MM.1S (cell line): Measurements from ENCODE around the gene DRC7.

Source experiments
- DNase-seq: peaks from one replicate; pipeline ENCODE4 v3.0.0-alpha.2; 2015
- H2AFZ ChIP-seq: fragments of 300-600 bp; sonication (generic); 2 replicates; pipeline ENCODE4 v1.6.0; 2016; ENCODE audit warnings: antibody characterized with exemption, low read length
- H3F3A ChIP-seq: fragments of 300-600 bp; sonication (generic); 2 replicates; pipeline ENCODE4 v1.6.1; 2016; ENCODE audit warnings: mild to moderate bottlenecking, antibody characterized with exemption, low read length, moderate library complexity, mixed read lengths; ENCODE audit not compliant: insufficient read depth
- H3K27ac ChIP-seq: fragments of 300-600 bp; sonication (generic); 2 replicates; pipeline ENCODE4 v1.5.1; 2016; ENCODE audit warnings: mild to moderate bottlenecking, low read length
- H3K27me3 ChIP-seq: fragments of 300-600 bp; sonication (generic); replicated peaks from 2 replicates; pipeline ENCODE4 v1.6.0; 2016; ENCODE audit warnings: low read length; ENCODE audit not compliant: insufficient read depth
- H3K36me3 ChIP-seq: fragments of 300-600 bp; sonication (generic); replicated peaks from 2 replicates; pipeline ENCODE4 v1.6.1; 2016; ENCODE audit warnings: mild to moderate bottlenecking, low read length, mixed read lengths; ENCODE audit not compliant: insufficient read depth
- H3K4me1 ChIP-seq: fragments of 300-600 bp; sonication (generic); 2 replicates; pipeline ENCODE4 v1.6.1; 2016; ENCODE audit warnings: low read length, mixed read lengths
- H3K4me2 ChIP-seq: fragments of 300-600 bp; sonication (generic); 2 replicates; pipeline ENCODE4 v1.6.0; 2016; ENCODE audit warnings: low read depth, low read length
- H3K4me3 ChIP-seq: fragments of 300-600 bp; sonication (generic); 2 replicates; pipeline ENCODE4 v1.5.1; 2016; ENCODE audit warnings: low read length, mixed read lengths
- H3K79me2 ChIP-seq: fragments of 300-600 bp; sonication (generic); 2 replicates; pipeline ENCODE4 v1.6.1; 2016; ENCODE audit warnings: mixed run types, low read length, mixed read lengths
- H3K9ac ChIP-seq: fragments of 300-600 bp; sonication (generic); 2 replicates; pipeline ENCODE4 v1.6.1; 2016; ENCODE audit warnings: low read length, mixed read lengths
- H3K9me2 ChIP-seq: fragments of 300-600 bp; sonication (generic); replicated peaks from 2 replicates; pipeline ENCODE4 v1.6.1; 2016; ENCODE audit warnings: mild to moderate bottlenecking, low read length, mixed read lengths; ENCODE audit not compliant: insufficient read depth
- H3K9me3 ChIP-seq: fragments of 300-600 bp; sonication (generic); replicated peaks from 2 replicates; pipeline ENCODE4 v1.6.1; 2016; ENCODE audit warnings: mild to moderate bottlenecking, low read length, mixed read lengths; ENCODE audit not compliant: insufficient read depth
- H4K20me1 ChIP-seq: fragments of 300-600 bp; sonication (generic); 2 replicates; pipeline ENCODE4 v1.6.1; 2016; ENCODE audit warnings: mild to moderate bottlenecking, low read length, moderate library complexity, mixed read lengths; ENCODE audit not compliant: insufficient read depth
- EZH2 ChIP-seq: fragments of 300-600 bp; sonication (generic); optimal IDR thresholded peaks from 2 replicates; pipeline ENCODE3; 2017; ENCODE audit warnings: low read depth, mild to moderate bottlenecking, antibody characterized with exemption, low read length, mixed read lengths
- EZH2phosphoT487 ChIP-seq: fragments of 300-600 bp; sonication (generic); IDR thresholded peaks from 2 replicates; pipeline ENCODE4 v1.6.1; 2018; ENCODE audit warnings: antibody characterized with exemption, low read length
- TF ChIP-seq, protein P1 (sequence below): fragments of 300-600 bp; sonication (generic); IDR thresholded peaks from 2 replicates; pipeline ENCODE4 v1.5.1; 2016; ENCODE audit warnings: antibody characterized with exemption, low read length, mixed read lengths

The DRC7 gene

GRCh38 chr16:57759541-57760356 is 65.1 kb downstream of the DRC7 start:
- Histone ChIP-seq H3K27me3 (no peaks in the 10 kb centered on the region), H3F3A (no peaks in the 10 kb centered on the region), H3K79me2 (no peaks in the 10 kb centered on the region), H2AFZ (no peak overlapping the region), H3K27ac (no peak overlapping the region), H3K36me3 (no peaks in the 10 kb centered on the region), H3K9me3 (no peaks in the 10 kb centered on the region), H3K4me2 (no peak overlapping the region), H3K9ac (no peak overlapping the region), H3K4me3 (no peak overlapping the region), H4K20me1 (no peaks in the 10 kb centered on the region), H3K9me2 (no peaks in the 10 kb centered on the region), H3K4me1 (no peaks in the 10 kb centered on the region)
- DNase-seq, result no peak
- TF ChIP-seq EZH2phosphoT487 (no peak), EZH2 (no peak)
- TF ChIP-seq, protein P1, sequence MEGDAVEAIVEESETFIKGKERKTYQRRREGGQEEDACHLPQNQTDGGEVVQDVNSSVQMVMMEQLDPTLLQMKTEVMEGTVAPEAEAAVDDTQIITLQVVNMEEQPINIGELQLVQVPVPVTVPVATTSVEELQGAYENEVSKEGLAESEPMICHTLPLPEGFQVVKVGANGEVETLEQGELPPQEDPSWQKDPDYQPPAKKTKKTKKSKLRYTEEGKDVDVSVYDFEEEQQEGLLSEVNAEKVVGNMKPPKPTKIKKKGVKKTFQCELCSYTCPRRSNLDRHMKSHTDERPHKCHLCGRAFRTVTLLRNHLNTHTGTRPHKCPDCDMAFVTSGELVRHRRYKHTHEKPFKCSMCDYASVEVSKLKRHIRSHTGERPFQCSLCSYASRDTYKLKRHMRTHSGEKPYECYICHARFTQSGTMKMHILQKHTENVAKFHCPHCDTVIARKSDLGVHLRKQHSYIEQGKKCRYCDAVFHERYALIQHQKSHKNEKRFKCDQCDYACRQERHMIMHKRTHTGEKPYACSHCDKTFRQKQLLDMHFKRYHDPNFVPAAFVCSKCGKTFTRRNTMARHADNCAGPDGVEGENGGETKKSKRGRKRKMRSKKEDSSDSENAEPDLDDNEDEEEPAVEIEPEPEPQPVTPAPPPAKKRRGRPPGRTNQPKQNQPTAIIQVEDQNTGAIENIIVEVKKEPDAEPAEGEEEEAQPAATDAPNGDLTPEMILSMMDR, result no peak

- no peaks in the 10 kb centered on the region for H3K79me2 ChIP-seq
- H3K27ac ChIP-seq, result no peak overlapping the region
- no peaks in the 10 kb centered on the region for H4K20me1 ChIP-seq
- no peaks in the 10 kb centered on the region for H3K9me2 ChIP-seq
- H3K4me1 ChIP-seq, result no peaks in the 10 kb centered on the region
- H2AFZ ChIP-seq, result no peak overlapping the region
- H3K9me3 ChIP-seq, result no peaks in the 10 kb centered on the region
- no peaks in the 10 kb centered on the region for H3K36me3 ChIP-seq
- TF ChIP-seq, protein P1, result no peak
- TF ChIP-seq EZH2phosphoT487 (no peak), EZH2 (no peak)
- H3K27me3 ChIP-seq, result no peaks in the 10 kb centered on the region
- H3K9ac ChIP-seq, result no peak overlapping the region
- no peak for DNase-seq
- H3F3A ChIP-seq, result no peaks in the 10 kb centered on the region
- H3K4me3 ChIP-seq, result no peak overlapping the region
- no peak overlapping the region for H3K4me2 ChIP-seq
These were observed 66.0 kb downstream of the DRC7 start for GRCh38 chr16:57760357-57761160.

- no peaks in the 10 kb centered on the region for H4K20me1 ChIP-seq
- no peak for DNase-seq
- no peaks in the 10 kb centered on the region for H3K9me2 ChIP-seq
- H3K4me1 ChIP-seq, result no peaks in the 10 kb centered on the region
- no peak overlapping the region for H3K4me2 ChIP-seq
- H3K27me3 ChIP-seq, result no peaks in the 10 kb centered on the region
- H3K9ac ChIP-seq, result no peak overlapping the region
- no peaks in the 10 kb centered on the region for H3K36me3 ChIP-seq
- no peak overlapping the region for H3K27ac ChIP-seq
- no peaks in the 10 kb centered on the region for H3K9me3 ChIP-seq
- TF ChIP-seq EZH2phosphoT487 (no peak), EZH2 (no peak)
- TF ChIP-seq, protein P1, result no peak
- H3K79me2 ChIP-seq, result no peaks in the 10 kb centered on the region
- no peak overlapping the region for H2AFZ ChIP-seq
- no peaks in the 10 kb centered on the region for H3F3A ChIP-seq
- H3K4me3 ChIP-seq, result no peak overlapping the region
These were observed 66.7 kb downstream of the DRC7 start for GRCh38 chr16:57761301-57761700.
